ENCODE data around the gene SLC28A1. TPM values are rescaled to one million over a fixed set of nuclear protein-coding genes. Genes with fewer than 3 reads are reported as not detected.

Gene SLC28A1
- total and polyA plus RNA-seq, 4 donors: 0.09 to 39.7 (median 18.3) TPM

DNA sequence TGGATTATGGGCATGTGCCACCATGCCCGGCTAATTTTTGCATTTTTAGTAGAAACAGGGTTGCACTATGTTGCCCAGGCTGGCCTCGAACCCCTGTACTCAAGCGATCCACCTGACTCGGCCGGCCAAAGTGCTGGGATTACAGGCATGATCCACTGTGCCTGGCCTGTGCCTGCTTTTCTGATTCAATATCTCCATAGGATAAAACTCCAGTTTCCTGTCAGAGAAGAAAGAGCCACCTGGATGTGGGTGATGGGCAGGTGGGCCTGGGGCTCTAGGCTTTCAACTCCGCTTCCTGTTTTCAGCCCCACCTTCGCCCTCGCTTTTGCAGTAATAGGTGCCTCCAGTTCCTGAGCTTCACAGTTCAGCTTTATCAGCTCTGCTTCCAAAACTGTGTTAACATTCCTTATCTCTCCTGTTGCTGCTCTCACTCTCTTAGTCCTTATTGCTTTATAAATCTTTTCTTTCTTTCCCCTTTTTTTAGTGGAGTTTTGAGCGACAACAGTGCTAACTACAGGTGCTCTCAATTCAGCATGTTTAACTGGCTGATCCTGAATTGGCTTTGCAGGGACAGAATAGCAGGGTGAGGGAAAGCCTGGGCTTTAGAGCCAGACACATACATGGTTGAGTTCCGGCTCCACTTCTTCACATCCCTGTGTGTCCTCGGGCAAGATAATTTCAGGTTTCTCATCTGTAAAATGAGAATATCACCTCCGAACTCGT is 76.1 kb downstream of the SLC28A1 start:
- Histone ChIP-seq H3K36me3 (ENCODE audit: control insufficient read depth in 4 of 4, insufficient read depth in 3 of 4, low read depth in 1 of 4, low read length in 3 of 4) (peaks cover 0 to 25% (median 10%) of the 10 kb centered on the region in 4 donors), H3K9ac (ENCODE audit: low read depth in 1 of 2, low read length in 2 of 2) (no peak overlapping the region), H3K4me1 (ENCODE audit: control insufficient read depth in 4 of 4, insufficient read depth in 4 of 4, low read length in 3 of 4) (peaks cover 0 to 2% (median 0%) of the 10 kb centered on the region in 4 donors), H3K4me3 (ENCODE audit: low read depth in 1 of 3, low read length in 3 of 3) (no peak overlapping the region), H3K9me3 (ENCODE audit: control insufficient read depth in 4 of 4, low read length in 3 of 4) (no peaks in the 10 kb centered on the region), H3K27me3 (ENCODE audit: control insufficient read depth in 4 of 4, insufficient read depth in 4 of 4, low read length in 3 of 4) (no peaks in the 10 kb centered on the region), H3K27ac (ENCODE audit: low read depth in 1 of 2, low read length in 2 of 2) (no peak overlapping the region)
- 91% methylated on average over 13 of the region's 13 CpGs for WGBS
- no peak for DNase-seq (ENCODE audit: low spot score)
- TF ChIP-seq GABPA (IDR thresholded peaks at IDR 0.05 in 1 of 2, conservative IDR thresholded peaks at IDR 0.05 in 1 of 2) (no peak), YY1 (IDR thresholded peaks at IDR 0.05) (no peak), FOXA1 (IDR thresholded peaks at IDR 0.05) (no peak), RAD21 (IDR thresholded peaks at IDR 0.05) (no peak)
- TF ChIP-seq, protein P1, sequence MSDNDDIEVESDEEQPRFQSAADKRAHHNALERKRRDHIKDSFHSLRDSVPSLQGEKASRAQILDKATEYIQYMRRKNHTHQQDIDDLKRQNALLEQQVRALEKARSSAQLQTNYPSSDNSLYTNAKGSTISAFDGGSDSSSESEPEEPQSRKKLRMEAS (IDR thresholded peaks at IDR 0.05): no peak

DNA sequence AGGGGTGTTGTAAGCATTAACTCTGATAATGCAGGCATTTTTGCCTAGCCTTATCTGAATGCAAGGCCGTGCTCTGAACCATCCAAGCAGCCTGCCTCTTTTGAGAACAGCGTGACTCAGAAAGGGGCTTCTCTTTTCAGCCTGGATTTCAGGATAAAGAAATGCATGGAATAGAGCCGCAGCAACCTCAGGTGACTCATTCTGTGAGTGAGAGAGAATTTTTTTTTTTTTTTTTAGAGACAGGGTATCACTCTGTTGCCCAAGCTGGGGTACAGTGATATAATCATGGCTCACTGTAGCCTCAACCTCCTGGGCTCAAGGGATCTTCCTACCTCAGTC is 76.6 kb downstream of the SLC28A1 start:
- TF ChIP-seq, protein P2, sequence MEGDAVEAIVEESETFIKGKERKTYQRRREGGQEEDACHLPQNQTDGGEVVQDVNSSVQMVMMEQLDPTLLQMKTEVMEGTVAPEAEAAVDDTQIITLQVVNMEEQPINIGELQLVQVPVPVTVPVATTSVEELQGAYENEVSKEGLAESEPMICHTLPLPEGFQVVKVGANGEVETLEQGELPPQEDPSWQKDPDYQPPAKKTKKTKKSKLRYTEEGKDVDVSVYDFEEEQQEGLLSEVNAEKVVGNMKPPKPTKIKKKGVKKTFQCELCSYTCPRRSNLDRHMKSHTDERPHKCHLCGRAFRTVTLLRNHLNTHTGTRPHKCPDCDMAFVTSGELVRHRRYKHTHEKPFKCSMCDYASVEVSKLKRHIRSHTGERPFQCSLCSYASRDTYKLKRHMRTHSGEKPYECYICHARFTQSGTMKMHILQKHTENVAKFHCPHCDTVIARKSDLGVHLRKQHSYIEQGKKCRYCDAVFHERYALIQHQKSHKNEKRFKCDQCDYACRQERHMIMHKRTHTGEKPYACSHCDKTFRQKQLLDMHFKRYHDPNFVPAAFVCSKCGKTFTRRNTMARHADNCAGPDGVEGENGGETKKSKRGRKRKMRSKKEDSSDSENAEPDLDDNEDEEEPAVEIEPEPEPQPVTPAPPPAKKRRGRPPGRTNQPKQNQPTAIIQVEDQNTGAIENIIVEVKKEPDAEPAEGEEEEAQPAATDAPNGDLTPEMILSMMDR (IDR thresholded peaks at IDR 0.05; ENCODE audit: low read depth, low read length, missing input control): no peak
- TF ChIP-seq, protein P3, sequence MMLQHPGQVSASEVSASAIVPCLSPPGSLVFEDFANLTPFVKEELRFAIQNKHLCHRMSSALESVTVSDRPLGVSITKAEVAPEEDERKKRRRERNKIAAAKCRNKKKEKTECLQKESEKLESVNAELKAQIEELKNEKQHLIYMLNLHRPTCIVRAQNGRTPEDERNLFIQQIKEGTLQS (IDR thresholded peaks at IDR 0.05): no peak
- TF ChIP-seq NR2F2 (IDR thresholded peaks at IDR 0.05) (no peak), HNF4A (conservative IDR thresholded peaks at IDR 0.05) (no peak), RXRA (IDR thresholded peaks at IDR 0.05) (no peak), FOXA2 (IDR thresholded peaks at IDR 0.05) (no peak), SP1 (IDR thresholded peaks at IDR 0.05) (no peak), JUND (IDR thresholded peaks at IDR 0.05) (no peak), YY1 (IDR thresholded peaks at IDR 0.05) (no peak), TAF1 (conservative IDR thresholded peaks at IDR 0.05) (no peak), EGR1 (IDR thresholded peaks at IDR 0.05; ENCODE audit: low read depth in 2 of 2) (no peak)
- TF ChIP-seq, protein P4, sequence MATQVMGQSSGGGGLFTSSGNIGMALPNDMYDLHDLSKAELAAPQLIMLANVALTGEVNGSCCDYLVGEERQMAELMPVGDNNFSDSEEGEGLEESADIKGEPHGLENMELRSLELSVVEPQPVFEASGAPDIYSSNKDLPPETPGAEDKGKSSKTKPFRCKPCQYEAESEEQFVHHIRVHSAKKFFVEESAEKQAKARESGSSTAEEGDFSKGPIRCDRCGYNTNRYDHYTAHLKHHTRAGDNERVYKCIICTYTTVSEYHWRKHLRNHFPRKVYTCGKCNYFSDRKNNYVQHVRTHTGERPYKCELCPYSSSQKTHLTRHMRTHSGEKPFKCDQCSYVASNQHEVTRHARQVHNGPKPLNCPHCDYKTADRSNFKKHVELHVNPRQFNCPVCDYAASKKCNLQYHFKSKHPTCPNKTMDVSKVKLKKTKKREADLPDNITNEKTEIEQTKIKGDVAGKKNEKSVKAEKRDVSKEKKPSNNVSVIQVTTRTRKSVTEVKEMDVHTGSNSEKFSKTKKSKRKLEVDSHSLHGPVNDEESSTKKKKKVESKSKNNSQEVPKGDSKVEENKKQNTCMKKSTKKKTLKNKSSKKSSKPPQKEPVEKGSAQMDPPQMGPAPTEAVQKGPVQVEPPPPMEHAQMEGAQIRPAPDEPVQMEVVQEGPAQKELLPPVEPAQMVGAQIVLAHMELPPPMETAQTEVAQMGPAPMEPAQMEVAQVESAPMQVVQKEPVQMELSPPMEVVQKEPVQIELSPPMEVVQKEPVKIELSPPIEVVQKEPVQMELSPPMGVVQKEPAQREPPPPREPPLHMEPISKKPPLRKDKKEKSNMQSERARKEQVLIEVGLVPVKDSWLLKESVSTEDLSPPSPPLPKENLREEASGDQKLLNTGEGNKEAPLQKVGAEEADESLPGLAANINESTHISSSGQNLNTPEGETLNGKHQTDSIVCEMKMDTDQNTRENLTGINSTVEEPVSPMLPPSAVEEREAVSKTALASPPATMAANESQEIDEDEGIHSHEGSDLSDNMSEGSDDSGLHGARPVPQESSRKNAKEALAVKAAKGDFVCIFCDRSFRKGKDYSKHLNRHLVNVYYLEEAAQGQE (IDR thresholded peaks at IDR 0.05): no peak
- Histone ChIP-seq H3K4me1 (ENCODE audit: control insufficient read depth in 4 of 4, insufficient read depth in 4 of 4, low read length in 3 of 4) (peaks cover 0 to 2% (median 0%) of the 10 kb centered on the region in 4 donors), H3K9me3 (ENCODE audit: control insufficient read depth in 4 of 4, low read length in 3 of 4) (no peaks in the 10 kb centered on the region), H3K9ac (ENCODE audit: low read depth in 1 of 2, low read length in 2 of 2) (no peak overlapping the region), H3K27ac (ENCODE audit: low read depth in 1 of 2, low read length in 2 of 2) (no peak overlapping the region), H3K4me3 (ENCODE audit: low read depth in 1 of 3, low read length in 3 of 3) (no peak overlapping the region), H3K36me3 (ENCODE audit: control insufficient read depth in 4 of 4, insufficient read depth in 3 of 4, low read depth in 1 of 4, low read length in 3 of 4) (peaks cover 0 to 25% (median 10%) of the 10 kb centered on the region in 4 donors), H3K27me3 (ENCODE audit: control insufficient read depth in 4 of 4, insufficient read depth in 4 of 4, low read length in 3 of 4) (no peaks in the 10 kb centered on the region)
- 96% methylated on average over 3 of the region's 3 CpGs for WGBS
- no peak for DNase-seq (ENCODE audit: low spot score)
